Measurements from ENCODE around the gene NAV2. TPM values are rescaled to one million over a fixed set of nuclear protein-coding genes. Genes with fewer than 3 reads are reported as not detected.
"Not testable (repeated sequence)": the region's sequence is repeated elsewhere in the genome, so short reads cannot be mapped to it uniquely, and the experiment has no call there.

The NAV2 gene
- polyA plus RNA-seq, 1 experiment = 5.1 TPM

GRCh38 chr11:19892876-19893275, 180.2 kb downstream of the NAV2 start:
- H3K27me3 ChIP-seq (ENCODE audit: control insufficient read depth, insufficient read depth, low read length) = no peaks in the 10 kb centered on the region
- TF ChIP-seq CTCF (IDR thresholded peaks at IDR 0.05; ENCODE audit: low read depth, low read length) = no peak
- no peak for DNase-seq (ENCODE audit: low read depth, low spot score)
- CTCF ChIA-PET = interaction anchor here (0.6 to 2.6 kb wide), 3 partner anchors 10 to 14 kb away, joined by 3 to 10 read pairs (median 6); no protein-coding TSS in a partner anchor
- POLR2A ChIA-PET = no interaction called here
- H3K4me3 ChIP-seq (ENCODE audit: low read depth, low read length) = no peak overlapping the region
- no peak overlapping the region for H3K27ac ChIP-seq (ENCODE audit: low read depth, low read length)
- H3K9me3 ChIP-seq (ENCODE audit: control insufficient read depth, insufficient read depth, low read length) = no peaks in the 10 kb centered on the region

GRCh38 chr11:19894404-19894803, 181.8 kb downstream of the NAV2 start:
- no peaks in the 10 kb centered on the region for H3K27me3 ChIP-seq (ENCODE audit: control insufficient read depth, insufficient read depth, low read length)
- no peak for DNase-seq (ENCODE audit: low read depth, low spot score)
- H3K9me3 ChIP-seq (ENCODE audit: control insufficient read depth, insufficient read depth, low read length) = no peaks in the 10 kb centered on the region
- CTCF ChIA-PET = interaction anchor here (1.0 to 2.6 kb wide), 3 partner anchors 9 to 238 kb away, joined by 4 to 10 read pairs (median 5); no protein-coding TSS in a partner anchor
- no peak overlapping the region for H3K4me3 ChIP-seq (ENCODE audit: low read depth, low read length)
- no peak overlapping the region for H3K27ac ChIP-seq (ENCODE audit: low read depth, low read length)
- POLR2A ChIA-PET = no interaction called here
- TF ChIP-seq CTCF (IDR thresholded peaks at IDR 0.05; ENCODE audit: low read depth, low read length) = no peak

- POLR2A ChIA-PET = interaction anchor here (0.7 kb wide), 1 partner anchor 9 kb away, joined by 9 read pairs; no protein-coding TSS in a partner anchor
- not testable (repeated sequence) for H3K27ac ChIP-seq (ENCODE audit: low read depth, low read length); DNase-seq (ENCODE audit: low read depth, low spot score); H3K27me3 ChIP-seq (ENCODE audit: control insufficient read depth, insufficient read depth, low read length); H3K4me3 ChIP-seq (ENCODE audit: low read depth, low read length); H3K9me3 ChIP-seq (ENCODE audit: control insufficient read depth, insufficient read depth, low read length)
- CTCF ChIA-PET = interaction anchor here (1.3 to 1.6 kb wide), 2 partner anchors 8 to 10 kb away, joined by 4 to 5 read pairs; no protein-coding TSS in a partner anchor
Observed at GRCh38 chr11:19895037-19895436, 182.4 kb downstream of the NAV2 start.

- DNase-seq (ENCODE audit: low read depth, low spot score) = no peak
- Histone ChIP-seq H3K27me3 (ENCODE audit: control insufficient read depth, insufficient read depth, low read length) (no peaks in the 10 kb centered on the region), H3K27ac (ENCODE audit: low read depth, low read length) (no peak overlapping the region), H3K4me3 (ENCODE audit: low read depth, low read length) (no peak overlapping the region), H3K9me3 (ENCODE audit: control insufficient read depth, insufficient read depth, low read length) (no peaks in the 10 kb centered on the region)
- ChIA-PET CTCF (interaction anchor here (1.3 kb wide), 1 partner anchor 9 kb away, joined by 4 read pairs; no protein-coding TSS in a partner anchor), POLR2A (no interaction called here)
- no peak for TF ChIP-seq CTCF (IDR thresholded peaks at IDR 0.05; ENCODE audit: low read depth, low read length)
Observed at GRCh38 chr11:19895776-19896175, 183.1 kb downstream of the NAV2 start.

- H3K4me3 ChIP-seq (ENCODE audit: low read depth, low read length) = no peak overlapping the region
- H3K27ac ChIP-seq (ENCODE audit: low read depth, low read length) = no peak overlapping the region
- H3K27me3 ChIP-seq (ENCODE audit: control insufficient read depth, insufficient read depth, low read length) = no peaks in the 10 kb centered on the region
- ChIA-PET POLR2A (interaction anchor here (0.6 kb wide), 1 partner anchor 13 kb away, joined by 3 read pairs; no protein-coding TSS in a partner anchor), CTCF (interaction anchor here (0.6 to 8.8 kb wide), 98 partner anchors 9 to 825 kb away, joined by 3 to 182 read pairs (median 4); partner anchors contain the start of gene NAV2)
- H3K9me3 ChIP-seq (ENCODE audit: control insufficient read depth, insufficient read depth, low read length) = no peaks in the 10 kb centered on the region
- peak; percentile 87 for TF ChIP-seq CTCF (IDR thresholded peaks at IDR 0.05; ENCODE audit: low read depth, low read length)
- peak; percentile 64 for DNase-seq (ENCODE audit: low read depth, low spot score)
Observed at GRCh38 chr11:19903620-19904069, 191.0 kb downstream of the NAV2 start.
